HG02588 (cell line): ENCODE measurements around the gene CRTC2.
"Not testable (repeated sequence)": the region's sequence is repeated elsewhere in the genome, so short reads cannot be mapped to it uniquely, and the experiment has no call there.

ENCODE experiments used
- ATAC-seq: cut with Tn5 transposase; IDR thresholded peaks from one replicate; pipeline ENCODE4 v1.9.1; 2021; ENCODE audit warnings: mild to moderate bottlenecking, moderate library complexity; ENCODE audit not compliant: unreplicated experiment

The CRTC2 gene

DNA sequence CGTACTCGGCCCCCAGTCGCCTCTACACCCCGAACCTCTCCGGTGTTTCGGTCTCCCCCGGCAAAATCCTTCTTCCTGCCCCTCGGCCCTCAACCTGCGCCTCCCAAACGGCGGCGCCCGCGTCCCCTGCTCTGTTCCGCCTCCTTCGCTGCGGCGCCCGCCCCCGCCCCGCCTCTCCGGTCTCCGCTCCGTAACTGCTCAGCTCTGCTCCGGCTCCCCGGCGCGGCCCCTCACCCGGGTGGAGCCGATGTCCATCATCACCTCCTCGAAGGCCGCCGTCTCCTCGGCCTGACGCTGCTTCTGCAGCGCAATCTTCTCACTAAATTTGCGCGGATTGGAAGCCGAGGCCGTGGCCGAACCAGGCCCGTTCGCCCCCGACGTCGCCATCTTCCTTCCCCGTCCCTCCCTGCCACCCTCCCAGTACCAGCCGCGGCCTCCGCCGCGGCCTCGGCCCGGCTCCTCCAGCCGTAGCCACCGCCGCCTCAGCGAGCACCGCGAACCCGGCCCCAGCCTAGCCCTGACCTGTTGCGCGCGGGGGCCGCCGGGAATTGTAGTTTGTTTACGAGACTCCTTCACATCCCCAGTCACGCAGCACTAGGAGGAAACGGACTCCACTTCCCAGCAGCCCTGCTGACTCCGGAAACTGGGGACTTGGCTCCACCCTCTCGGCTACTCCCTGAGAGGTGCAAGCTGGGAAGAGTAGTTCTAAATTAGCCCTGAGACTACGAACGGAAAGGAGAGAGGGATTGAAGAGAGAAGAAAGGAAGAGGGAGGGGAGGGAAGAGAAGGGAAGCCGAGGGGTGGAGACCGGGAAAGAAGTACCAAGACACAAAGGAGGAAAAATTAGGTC is at the start of gene CRTC2:
Gene CRTC2 (minus strand): TSS at position 502 of the 850 bp plus-strand sequence. CDS start 115 bp downstream, at position 387.
- ATAC-seq = peak; percentile 64

DNA sequence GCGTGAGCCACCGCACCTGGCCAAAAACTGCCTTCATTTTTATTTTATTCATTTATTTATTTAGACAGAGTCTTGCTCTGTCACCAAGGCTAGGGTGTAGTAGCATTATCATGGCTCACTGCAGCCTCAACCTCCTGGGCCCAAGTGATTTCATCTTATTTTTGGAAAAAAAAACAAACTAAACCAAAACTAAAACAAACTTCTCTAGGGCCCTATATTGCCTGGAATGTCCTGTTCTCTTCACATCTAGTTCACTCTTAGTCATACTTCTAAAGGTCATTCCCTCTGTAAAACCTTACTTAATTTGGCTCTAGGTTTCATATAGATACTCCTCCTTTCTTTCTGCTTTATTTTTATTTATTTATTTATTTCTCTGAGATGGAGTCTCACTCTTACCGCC is 47.7 kb upstream of the CRTC2 start:
- no peak for ATAC-seq

DNA sequence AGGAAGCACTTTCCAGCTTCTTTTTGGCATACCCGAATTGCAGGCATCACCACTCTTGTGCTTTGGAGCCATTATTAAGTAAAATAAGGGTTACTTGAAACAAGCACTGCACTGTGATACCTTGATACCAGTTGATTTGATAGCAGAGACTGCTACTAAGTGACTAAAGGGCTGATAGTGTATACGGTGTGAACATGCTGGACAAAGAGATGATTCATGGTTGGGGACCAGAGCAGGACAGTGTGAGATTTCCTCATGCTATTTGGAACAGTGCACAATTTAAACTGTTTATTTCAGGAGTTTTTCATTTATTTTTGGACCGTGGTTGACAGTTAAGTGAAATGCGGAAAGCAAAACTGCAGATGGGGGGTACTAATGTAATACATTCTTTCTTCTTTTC is 42.0 kb upstream of the CRTC2 start:
- ATAC-seq = no peak

GRCh38 chr1:153996882-153997281 is 38.5 kb upstream of the CRTC2 start:
- not testable (repeated sequence) for ATAC-seq

- no peak for ATAC-seq
Measured at GRCh38 chr1:153995640-153996039, 37.2 kb upstream of the CRTC2 start.

- ATAC-seq = no peak
Measured at GRCh38 chr1:153995202-153995601, 36.8 kb upstream of the CRTC2 start.

DNA sequence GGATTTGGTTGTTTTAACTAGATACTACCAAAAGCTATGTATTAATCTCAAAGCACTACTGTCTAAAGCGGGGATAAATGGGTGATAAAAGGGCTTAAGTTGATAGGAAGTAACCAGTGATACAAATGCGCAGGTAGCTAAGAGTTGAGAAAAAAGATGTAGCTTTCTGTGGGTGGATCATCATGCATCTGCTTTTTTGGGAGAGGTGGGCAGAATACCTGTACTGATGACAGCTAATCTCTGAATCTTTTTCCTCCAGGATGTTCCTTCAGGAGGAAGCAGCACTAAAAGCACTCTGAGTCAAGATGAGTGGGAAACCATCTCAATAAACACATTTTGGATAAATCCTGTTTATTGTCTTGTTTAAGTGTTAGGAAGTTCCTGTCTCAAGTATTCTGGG is 33.4 kb upstream of the CRTC2 start:
- no peak for ATAC-seq

DNA sequence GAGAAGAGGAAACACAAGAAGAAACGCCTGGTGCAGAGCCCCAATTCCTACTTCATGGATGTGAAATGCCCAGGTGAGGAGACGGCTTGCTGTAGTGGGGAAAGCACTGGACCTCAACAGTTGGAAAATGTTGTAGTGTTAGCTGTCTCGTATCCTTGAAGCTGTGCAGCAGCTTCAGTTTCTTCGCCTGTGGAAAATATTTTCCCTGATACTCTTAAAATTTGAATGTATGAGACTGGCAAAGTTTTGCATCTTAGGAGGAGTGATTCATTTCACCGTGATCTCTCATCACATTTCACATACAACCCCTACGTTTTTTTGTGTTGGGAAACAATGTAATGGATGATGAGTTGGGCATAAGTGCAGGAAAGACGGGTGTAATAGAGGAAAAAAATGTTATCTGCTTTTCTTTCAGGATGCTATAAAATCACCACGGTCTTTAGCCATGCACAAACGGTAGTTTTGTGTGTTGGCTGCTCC is 32.8 kb upstream of the CRTC2 start:
- ATAC-seq = no peak

DNA sequence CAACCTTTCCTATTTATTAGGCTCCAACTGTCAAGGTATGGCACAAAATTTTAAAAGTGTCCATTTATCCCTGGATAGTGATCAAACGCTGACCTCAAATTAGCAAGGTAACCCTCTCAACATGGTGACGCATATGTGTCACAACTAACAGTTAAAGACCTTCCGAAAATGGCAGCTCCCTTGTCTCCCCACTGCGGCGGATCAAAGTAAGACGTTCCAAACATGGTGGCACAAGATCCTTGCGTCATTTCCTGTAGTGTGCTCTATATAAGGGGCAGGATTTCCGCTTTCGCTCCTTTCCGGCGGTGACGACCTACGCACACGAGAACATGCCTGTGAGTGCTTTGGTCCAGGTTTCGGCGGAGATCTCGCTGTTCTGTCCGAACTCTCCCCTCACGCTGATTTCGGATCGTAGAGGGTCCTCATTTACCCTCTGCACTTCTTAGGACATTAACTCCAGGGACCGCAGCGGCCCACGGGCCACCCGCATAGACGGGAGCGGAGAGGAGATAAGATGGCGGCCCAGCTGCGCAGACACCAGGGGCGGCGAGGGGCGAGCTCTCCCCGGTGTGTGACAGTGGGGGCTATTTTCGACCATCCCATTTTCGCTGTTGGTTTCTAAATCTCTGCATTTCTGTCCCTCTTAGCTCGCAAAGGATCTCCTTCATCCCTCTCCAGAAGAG is 32.2 kb upstream of the CRTC2 start, which contains the start of gene RPS27:
Gene RPS27 (plus strand): TSS at position 295 of the 683 bp plus-strand sequence. CDS start 35 bp downstream, at position 330.
- ATAC-seq = peak; percentile 70

DNA sequence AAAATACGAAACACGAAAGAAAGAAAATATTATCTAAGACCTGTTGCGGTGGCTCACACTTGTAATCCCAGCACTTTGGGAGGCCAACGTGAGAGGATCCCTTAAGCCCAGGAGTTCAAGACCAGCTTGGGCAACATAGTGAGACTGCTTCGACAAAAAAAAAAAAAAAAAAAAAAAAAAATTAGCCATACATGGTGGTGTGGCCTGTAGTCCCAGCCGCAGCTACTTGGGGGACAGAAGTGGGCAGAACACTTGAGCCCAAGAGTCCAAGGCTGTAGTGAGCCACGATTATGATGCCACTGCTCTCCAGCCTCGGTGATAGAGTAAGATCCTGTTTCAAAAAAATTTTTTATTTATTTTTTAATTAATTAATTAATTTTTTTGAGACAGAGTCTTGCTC is 29.2 kb upstream of the CRTC2 start:
- ATAC-seq = no peak

- ATAC-seq = no peak
Measured at GRCh38 chr1:153985941-153986761, 27.7 kb upstream of the CRTC2 start, which contains the start of gene RAB13. TSS of gene RAB13 (minus strand) at chr1:153986339. CDS start at chr1:153986236, 103 bp downstream.

- ATAC-seq = no peak
Measured at GRCh38 chr1:153985341-153985912, 27.0 kb upstream of the CRTC2 start.

DNA sequence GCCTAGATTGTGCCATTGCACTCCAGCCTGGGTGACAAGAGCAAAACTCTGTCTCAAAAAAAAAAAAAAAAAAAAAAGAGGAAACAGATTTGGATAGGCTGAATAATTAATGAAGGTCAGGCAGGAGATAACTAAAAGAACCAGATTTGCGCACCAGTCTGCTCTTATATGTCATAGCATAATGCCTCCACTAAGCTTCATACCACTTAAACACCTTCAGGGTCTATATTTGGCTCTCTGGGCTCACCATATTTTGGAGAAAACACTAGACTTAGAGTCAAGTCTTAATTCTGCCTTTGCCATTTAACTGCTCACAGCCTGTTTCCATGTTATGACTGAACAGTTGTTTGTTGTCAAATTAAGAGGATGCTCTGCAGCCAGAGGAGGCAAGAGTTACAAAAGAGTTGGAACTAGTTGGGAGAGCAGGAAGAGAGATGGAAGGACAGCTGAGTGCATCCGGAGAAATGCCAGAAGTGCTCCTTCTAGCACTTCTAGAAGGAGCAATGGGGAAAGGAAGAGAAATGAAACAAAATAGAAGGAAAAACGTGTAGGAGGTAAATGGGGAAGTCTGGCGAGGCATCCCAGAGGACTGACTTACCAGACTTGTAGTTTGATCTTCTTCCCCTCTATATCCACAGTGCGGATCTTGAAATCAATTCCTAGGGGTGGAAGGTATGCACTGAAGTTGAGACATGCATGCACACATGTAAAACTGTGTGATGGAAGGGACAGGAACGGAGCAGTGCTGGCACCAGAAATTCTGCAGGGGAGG is 25.9 kb upstream of the CRTC2 start:
- no peak for ATAC-seq

- not testable (repeated sequence) for ATAC-seq
Measured at GRCh38 chr1:153981735-153982134, 23.3 kb upstream of the CRTC2 start.

DNA sequence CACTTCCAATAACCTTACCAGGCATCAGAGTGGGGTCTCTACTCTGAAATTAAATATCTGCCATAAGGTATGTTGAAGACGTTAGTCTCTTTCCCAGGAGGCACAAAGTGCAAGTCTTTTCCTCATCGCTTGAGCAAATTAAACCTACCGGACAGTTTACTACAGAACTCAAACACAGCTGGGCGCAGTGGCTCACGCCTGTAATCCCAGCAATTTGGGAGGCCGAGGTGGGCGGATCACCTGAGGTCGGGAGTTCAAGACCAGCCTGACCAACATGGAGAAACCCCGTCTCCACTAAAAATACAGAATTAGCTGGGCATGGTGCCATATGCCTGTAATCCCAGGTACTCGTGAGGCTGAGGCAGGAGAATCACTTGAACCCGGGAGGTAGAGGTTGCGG is 20.7 kb upstream of the CRTC2 start:
- ATAC-seq = not testable (repeated sequence)

DNA sequence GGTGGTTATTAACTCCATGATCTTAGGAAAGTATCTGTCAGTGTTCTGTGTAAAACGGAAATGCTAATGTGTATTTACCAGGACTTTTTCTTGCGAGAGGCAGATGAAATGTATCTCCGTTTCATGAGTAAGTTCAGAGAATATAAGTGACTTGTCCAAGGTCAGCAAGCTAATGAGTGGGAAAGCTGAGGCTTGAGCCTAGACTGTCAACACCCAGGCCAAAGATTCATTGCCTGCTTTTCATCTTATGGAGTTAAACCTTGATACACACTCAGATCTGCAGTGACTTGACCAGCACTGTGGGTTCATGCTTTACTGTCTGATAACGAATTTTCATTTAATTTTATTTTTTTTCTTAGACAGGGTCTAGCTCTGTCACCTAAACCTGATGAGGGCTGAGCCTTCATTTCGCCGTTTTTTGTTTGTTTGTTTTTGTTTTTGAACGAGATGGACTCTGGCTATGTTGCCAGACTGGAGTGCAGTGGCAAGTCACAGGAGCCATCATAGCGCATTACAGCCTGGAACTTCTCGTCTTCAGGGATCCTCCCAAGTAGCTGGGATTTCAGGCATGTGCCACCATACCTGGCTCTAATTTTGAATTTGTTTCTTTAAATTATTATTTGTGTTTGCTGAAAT is 20.0 kb upstream of the CRTC2 start:
- no peak for ATAC-seq

DNA sequence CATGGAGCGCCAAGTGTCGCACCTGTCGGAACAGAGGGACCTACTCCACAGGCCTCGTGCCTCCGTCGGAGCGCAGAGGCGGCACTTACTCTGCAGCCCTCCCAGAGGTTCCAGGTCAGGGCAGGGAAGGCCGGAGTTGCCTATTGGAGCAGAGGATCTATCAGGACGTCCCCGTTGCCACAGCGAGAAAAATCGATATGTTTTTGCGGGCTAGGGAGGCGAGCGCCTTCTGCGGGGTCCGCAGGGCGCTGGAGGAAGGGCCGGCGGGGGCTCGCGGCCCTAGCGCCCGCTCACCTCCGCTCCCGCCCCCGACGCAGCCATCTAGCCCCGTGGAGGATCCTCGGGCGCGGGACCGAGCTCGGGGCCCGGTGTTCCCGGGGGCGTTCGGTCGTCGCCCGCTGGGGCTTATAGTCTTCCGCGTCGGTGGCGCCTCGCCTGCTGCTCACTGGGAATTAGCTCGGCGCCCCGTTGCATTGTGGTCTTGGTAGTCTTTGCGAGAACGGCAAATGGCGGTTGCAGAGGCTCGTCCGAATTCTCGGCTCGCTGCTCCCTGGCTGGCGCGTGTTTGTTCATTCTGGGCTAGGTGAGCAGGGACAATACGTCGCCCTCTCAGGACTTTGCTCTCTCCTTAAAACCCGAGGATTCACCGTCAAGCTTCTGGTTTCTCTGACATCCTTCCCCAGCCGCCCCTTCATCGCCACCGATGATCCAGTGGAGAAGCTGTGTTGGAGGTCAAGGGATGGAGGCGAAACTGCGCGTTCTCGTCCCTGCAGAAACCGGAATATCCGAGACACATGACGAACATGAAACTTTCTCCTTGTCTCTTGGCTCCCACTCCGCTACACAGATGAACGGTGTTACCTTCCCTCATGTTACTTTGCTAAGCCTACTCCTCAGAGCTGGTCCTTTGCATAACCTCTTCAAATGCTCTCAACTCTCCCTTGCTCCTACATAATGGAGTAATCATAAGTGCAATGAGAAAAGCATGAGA is 19.1 kb upstream of the CRTC2 start, which contains the start of gene JTB:
Gene JTB (minus strand): TSS at position 425 of the 991 bp plus-strand sequence. CDS start 422 bp downstream, at position 3.
- peak; percentile 66 for ATAC-seq

GRCh38 chr1:153976819-153977249 is 18.4 kb upstream of the CRTC2 start:
- no peak for ATAC-seq
